NCI-H82 (cell line): ENCODE measurements around the gene DLX6.
"Not testable (repeated sequence)": the region's sequence is repeated elsewhere in the genome, so short reads cannot be mapped to it uniquely, and the experiment has no call there.

Experiments
- DNase-seq: peaks from one replicate; lab custom pipeline; 2025; lab: John Stamatoyannopoulos, UW

The DLX6 gene

DNA sequence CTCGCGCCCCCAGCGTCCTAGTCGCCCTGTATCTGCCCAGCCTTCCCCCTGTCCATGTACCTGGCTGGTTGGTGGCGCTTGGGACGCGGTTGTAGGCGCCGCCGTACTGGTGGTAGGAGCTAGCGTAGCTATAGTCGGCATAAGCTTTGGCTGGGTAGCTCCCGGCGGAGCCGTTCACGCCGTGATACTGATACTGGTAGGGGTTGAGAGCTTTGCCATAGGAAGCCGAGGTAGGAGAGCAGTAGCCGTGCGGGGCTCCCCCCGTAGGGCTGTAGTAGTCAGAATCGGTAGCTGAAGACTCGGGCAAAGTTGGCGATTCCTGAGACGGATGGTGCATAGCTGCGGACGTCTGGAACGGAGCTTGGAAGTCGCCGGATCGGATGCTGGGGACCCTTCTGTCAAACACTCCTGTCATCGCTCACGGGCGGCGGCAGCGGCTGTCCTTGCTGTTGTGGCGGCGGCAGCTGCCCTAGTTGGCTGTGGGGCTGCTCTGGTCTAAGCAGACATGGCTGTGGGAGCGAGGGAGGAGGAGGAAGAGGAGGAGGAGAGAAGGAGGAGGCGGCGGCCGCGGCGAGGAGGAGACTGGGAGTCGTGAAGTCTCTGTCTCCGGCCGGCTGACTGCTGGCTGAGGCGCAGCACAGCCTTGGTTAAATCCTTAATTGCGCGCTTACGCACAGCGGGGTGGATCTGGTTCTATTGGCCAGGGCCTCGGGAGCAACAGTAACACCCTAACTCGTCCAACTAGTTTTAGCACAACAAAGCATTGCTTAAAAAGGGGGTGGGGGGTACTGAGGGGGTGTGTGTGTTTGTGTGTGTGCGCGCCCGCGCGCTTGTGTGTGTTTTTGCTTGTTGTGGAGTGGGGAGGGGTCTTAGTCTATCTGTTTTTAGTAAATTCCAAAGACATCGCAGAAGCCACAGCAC, 19.1 kb downstream of the DLX6 start, which contains the start of gene DLX5:
Gene DLX5 (minus strand): TSS at position 623 of the 921 bp plus-strand sequence. CDS start 208 bp downstream, at position 415.
- peak; percentile 86 for DNase-seq

DNA sequence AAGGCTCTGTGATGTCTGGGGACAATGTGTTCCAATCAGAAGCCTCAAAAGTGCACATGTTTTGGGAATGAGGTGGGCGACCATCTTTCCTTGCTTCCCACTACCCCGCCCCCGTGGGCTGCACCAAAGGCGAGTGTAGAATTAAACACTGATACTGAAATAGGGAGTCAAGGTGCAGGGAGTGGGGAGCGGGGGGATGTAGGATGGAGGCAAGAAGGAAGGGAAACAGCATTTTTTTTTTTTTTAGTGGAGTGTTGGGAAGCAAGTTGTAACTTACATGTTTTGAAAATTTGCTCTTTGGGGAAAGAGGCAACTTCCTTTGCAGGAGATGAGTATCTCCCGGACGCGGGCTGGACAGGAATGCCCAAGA, 19.8 kb downstream of the DLX6 start:
- DNase-seq: no peak

DNA sequence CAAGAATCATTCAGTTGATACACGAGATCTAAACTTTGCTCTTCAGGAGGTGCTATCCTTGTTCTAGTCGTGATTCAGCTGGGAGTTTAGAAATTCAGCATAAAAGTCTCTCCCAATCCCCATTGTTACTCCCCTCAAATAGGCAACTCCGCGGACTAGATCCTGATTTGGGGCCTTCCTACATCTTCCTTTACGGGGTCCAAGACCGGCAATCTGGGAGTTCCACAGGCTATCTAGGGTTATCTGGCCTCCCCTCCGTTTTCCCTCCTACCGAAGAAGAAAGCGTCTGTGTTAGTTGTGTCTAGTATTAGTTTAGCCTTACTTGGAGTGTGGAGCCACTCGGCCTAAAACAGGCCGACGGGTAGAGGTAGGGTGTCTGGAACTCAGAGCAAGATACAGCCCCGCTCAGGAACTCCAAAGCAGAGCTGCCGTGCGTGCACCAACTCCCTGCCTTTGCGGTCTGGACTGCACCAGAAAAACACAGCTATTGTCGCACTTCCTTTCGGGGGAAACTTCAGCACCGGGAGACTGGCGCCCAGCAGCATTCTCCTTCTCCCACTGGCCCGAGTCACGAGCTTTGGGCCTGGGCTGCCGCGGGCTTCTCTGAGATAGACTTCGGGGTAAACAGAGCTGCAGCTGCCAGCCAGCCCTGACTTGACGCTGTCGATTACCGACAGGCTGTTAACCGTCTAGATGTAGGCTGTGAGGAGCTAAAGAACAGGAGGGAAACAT, 20.8 kb downstream of the DLX6 start:
- no peak for DNase-seq

DNA sequence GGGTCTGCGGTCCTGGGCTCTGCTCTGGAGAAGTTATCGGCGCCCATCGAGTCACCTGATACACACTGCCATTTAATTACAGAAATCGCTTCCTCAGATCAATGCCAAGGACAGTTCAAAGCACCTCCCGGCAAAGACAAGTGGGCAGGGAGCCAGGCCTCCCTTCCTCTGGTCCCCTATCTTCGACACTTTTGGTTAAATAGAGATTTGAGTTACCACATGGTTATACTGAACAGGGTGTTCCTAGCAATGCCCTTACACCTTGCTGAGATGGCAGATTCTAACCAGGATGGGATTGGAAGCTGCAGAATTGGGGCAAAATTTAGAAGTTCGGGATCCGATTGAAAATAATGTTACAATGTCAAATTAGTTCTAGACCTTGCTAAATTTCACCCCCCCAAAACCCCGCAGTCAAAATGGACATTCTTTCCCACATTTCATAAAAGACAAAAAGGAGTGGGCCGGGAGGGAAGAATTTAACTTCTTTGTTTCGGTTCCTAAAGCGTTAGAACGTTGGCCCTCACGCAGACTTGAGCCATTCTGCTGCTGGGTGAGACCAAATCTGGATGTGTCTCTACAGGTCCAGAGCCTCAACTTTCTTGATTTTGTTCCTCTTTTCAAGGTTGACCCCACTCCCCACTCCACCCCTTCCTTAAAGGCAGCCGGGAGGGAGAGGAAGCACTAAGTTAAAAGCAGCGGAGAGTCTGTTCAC, 21.5 kb downstream of the DLX6 start:
- no peak for DNase-seq

DNA sequence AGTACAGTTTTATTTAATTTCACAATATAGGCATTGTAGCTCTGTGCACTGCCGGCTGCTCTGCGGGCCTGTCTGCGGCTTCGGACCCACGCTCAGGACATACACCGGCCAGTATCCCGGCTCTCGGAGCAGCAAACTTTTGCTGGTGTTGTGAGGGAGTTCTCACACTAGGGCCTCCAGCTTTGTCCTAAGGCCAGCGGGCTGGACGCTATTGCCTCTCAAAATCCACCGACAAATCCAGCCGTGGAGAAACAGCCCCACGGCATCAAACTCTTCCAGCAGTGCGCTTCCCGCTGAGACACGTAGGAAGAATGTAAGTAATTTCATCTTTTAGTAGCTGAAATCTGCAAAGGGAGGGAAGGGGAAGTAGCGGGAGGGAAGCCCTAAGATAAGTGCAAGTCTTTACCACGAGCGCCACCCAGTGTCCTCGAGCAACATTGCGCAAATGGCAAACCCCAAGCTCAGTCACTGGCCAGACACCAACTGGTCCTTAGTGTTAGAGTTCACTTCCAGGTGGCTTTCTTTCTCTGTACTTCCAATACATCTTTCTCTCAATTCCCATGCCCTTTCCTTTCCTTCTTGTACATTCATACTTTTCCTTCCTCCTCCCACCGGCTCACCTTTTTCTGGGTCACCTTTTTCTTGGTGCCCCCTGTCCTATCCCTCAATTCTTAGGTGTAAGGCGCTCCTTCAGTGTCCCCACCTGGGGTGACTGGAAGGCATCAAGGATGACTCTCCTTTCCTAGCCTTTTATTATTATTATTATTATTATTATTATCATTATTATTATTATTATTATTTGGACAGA, 22.3 kb downstream of the DLX6 start:
- peak; percentile 88 for DNase-seq

DNA sequence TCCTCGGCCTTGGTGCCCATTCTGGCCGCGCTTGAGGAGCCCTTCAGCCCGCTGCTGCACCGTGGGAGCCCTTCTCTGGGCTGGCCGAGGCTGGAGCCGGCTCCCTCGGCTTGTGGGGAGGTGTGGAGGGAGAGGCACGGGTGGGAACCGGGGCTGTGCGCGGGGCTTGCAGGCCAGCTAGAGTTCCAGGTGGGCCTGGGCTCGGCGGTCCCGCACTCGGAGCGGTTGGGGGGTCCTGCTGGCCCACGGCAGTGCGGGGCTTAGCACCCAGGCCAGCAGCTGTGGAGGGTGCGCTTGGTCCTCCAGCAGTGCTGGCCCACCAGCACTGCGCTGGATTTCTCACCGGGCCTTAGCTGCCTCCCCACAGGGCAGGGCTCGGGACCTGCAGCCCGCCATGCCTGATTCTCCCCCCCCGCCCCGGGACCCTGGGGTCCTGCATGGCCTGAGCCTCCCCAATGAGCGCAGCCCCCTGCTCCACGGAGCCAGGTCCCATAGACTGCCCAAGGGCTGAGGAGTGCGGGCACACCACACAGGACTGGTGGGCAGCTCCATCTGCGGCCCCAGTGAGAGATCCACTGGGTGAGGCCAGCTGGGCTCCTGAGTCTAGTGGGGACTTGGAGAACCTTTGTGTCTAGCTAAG, 29.0 kb downstream of the DLX6 start:
- not testable (repeated sequence) for DNase-seq

DNA sequence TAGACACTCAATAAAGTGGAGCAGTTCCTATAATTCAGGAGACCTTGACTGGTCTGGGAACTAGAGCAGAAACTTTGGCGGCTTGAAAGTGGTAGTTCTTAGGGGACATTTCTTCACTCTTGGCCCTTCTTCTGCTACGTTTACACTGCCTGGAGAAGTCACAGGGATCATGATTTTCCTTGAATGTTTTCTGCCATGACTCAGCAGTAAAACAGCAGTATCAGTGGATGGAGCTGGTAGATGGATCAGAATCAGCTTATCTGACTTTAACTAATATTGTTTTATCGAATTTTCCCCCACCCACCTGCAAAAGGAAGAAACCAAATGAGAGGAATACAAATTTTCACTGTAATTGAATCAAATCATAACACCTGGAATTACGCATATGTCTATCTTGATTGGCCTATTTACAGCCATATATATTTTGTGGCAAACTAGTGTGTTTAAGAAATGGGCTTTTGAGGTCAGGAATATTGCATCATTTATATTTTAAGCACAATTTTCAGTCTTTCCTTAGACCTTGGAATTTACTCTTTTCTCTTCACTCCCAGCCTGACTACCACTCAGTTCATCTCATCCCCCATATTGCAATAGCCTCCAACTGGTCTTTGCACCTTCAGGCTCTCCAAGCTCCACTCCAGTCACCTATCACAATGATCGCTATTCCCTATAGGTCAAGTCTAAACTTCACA, 34.2 kb downstream of the DLX6 start:
- no peak for DNase-seq

DNA sequence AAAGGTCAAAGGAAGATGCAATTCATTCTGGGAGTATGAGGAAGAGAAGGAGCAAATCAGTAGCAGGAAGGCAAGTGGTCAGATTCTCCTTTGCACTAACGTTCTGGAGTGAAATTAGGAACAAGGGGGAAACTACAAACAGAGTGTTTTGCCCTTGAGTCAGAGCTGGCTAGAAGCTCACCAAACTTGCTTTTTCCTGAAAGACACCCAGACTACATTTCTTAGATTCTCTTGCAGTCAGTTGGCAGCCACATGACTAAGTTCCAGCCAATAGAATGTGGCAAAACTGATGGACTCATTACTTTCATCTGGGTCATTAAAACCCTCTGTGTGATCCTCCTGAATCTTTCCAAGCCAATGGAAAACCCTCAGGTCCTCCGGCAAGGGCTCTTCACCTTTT, 37.9 kb downstream of the DLX6 start:
- DNase-seq: no peak
